Measurements from ENCODE around the gene MARK4. TPM values are rescaled to one million over a fixed set of nuclear protein-coding genes. Genes with fewer than 3 reads are reported as not detected.

MARK4 gene
- total RNA-seq, 1 experiment from 2014 or later = 49.4 TPM

GRCh38 chr19:45350477-45351058 lies 99.5 kb downstream of the MARK4 start:
- H3K4me1 ChIP-seq (replicated peaks; ENCODE audit: insufficient read depth) = no peaks in the 10 kb centered on the region
- CTCF ChIA-PET = no interaction called here
- H3K36me3 ChIP-seq (ENCODE audit: low read depth) = no peaks in the 10 kb centered on the region
- no peak overlapping the region for H3K27ac ChIP-seq
- no peaks in the 10 kb centered on the region for H3K9me2 ChIP-seq (ENCODE audit: insufficient read depth)
- H3K9me3 ChIP-seq (ENCODE audit: insufficient read depth, low read depth) = no peaks in the 10 kb centered on the region
- no TSS peak for BruUV-seq (replicated peaks)
- peaks cover 6% of the 10 kb centered on the region; the same call in 1 of the 2 replicates for H3F3A ChIP-seq (ENCODE audit: insufficient read depth, low read depth)
- H3K27me3 ChIP-seq (ENCODE audit: insufficient read depth, low read depth) = no peaks in the 10 kb centered on the region
- H2AFZ ChIP-seq = no peak overlapping the region
- intact Hi-C loops (cut with micrococcal nuclease; ENCODE audit: unreplicated experiment) = no loop called here
- H3K79me2 ChIP-seq (ENCODE audit: low read depth) = no peaks in the 10 kb centered on the region
- POLR2A ChIA-PET (ENCODE audit: unreplicated experiment) = no interaction called here
- no peak overlapping the region for H3K4me2 ChIP-seq
- H4K20me1 ChIP-seq (ENCODE audit: insufficient read depth) = no peaks in the 10 kb centered on the region
- TF ChIP-seq CTCF (conservative IDR thresholded peaks at IDR 0.05) (no peak), EZH2 (IDR thresholded peaks at IDR 0.05; ENCODE audit: low read depth) (no peak)
- H3K4me3 ChIP-seq = no peak overlapping the region
- no peak for DNase-seq

DNA sequence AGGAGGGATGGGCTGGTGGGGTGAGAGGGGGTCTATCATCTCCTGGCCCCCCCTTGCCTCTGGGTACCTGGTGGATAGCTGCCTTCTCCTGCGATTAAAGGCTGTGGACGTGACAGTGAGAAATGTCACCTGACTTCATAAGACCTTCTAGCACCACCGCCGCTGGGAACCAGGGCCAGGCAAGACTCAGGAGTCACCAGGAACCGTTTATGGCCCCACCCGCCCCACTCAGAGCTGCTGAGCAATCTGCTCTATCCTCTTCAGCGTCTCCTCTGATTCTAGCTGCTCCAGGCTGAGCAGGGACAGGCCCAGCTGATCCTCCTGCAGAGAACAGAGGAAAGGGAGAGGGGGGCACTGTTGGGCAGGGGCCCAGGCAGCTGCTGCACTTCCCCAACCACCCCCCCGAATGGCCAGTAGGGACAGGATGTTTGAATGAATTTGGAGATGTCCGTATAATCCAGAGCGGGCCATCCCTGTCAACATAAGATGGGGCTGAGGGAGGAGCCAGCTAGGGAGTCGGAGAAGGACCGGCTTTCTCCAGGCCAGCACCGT lies 100.4 kb downstream of the MARK4 start:
- Histone ChIP-seq H3K9me2 (ENCODE audit: insufficient read depth) (no peaks in the 10 kb centered on the region), H3K27ac (no peak overlapping the region), H3K27me3 (ENCODE audit: insufficient read depth, low read depth) (no peaks in the 10 kb centered on the region), H2AFZ (no peak overlapping the region), H3K36me3 (ENCODE audit: low read depth) (no peaks in the 10 kb centered on the region), H3K4me1 (replicated peaks; ENCODE audit: insufficient read depth) (no peaks in the 10 kb centered on the region), H3K4me2 (no peak overlapping the region), H3K4me3 (no peak overlapping the region), H3K9me3 (ENCODE audit: insufficient read depth, low read depth) (no peaks in the 10 kb centered on the region), H3F3A (ENCODE audit: insufficient read depth, low read depth) (peaks cover 6% of the 10 kb centered on the region; the same call in 1 of the 2 replicates), H3K79me2 (ENCODE audit: low read depth) (no peaks in the 10 kb centered on the region), H4K20me1 (ENCODE audit: insufficient read depth) (no peaks in the 10 kb centered on the region)
- DNase-seq = no peak
- no TSS peak for BruUV-seq (replicated peaks)
- CTCF ChIA-PET = no interaction called here
- intact Hi-C loops (cut with micrococcal nuclease; ENCODE audit: unreplicated experiment) = no loop called here
- no peak for TF ChIP-seq EZH2 (IDR thresholded peaks at IDR 0.05; ENCODE audit: low read depth)
- TF ChIP-seq CTCF (conservative IDR thresholded peaks at IDR 0.05) = no peak
- POLR2A ChIA-PET (ENCODE audit: unreplicated experiment) = no interaction called here

DNA sequence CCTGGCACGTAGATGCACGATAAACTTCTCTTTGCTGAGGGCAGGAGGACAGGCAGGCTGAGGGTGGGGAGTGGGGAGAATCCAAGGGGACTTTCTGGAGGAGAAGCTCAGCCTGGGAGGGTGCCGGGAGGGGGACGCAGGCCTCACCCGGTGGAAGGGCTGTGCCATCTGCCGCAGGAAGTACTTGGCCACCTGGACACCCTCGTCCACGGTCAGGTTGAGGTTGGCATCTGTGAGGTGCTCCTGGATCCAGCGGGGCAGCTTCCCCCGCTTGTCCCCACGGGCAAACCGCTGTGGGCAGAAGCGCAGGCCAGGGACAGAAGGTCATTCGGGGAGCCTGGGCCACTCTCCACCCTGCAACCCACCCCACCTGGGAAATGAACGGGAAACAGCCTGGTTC lies 101.0 kb downstream of the MARK4 start:
- Histone ChIP-seq H3K27me3 (ENCODE audit: insufficient read depth, low read depth) (no peaks in the 10 kb centered on the region), H3K4me1 (replicated peaks; ENCODE audit: insufficient read depth) (no peaks in the 10 kb centered on the region), H3K9me2 (ENCODE audit: insufficient read depth) (no peaks in the 10 kb centered on the region), H3K27ac (no peak overlapping the region), H3K4me3 (no peak overlapping the region), H3K9me3 (ENCODE audit: insufficient read depth, low read depth) (no peaks in the 10 kb centered on the region), H2AFZ (no peak overlapping the region), H3F3A (ENCODE audit: insufficient read depth, low read depth) (peaks cover 6% of the 10 kb centered on the region; the same call in 1 of the 2 replicates), H3K4me2 (no peak overlapping the region), H4K20me1 (ENCODE audit: insufficient read depth) (no peaks in the 10 kb centered on the region), H3K79me2 (ENCODE audit: low read depth) (no peaks in the 10 kb centered on the region), H3K36me3 (ENCODE audit: low read depth) (no peaks in the 10 kb centered on the region)
- TF ChIP-seq EZH2 (IDR thresholded peaks at IDR 0.05; ENCODE audit: low read depth) (no peak), CTCF (conservative IDR thresholded peaks at IDR 0.05) (no peak)
- DNase-seq = no peak
- POLR2A ChIA-PET (ENCODE audit: unreplicated experiment) = no interaction called here
- BruUV-seq (replicated peaks) = no TSS peak
- intact Hi-C loops (cut with micrococcal nuclease; ENCODE audit: unreplicated experiment) = no loop called here
- CTCF ChIA-PET = no interaction called here
